GM15510 (cell line): Measurements from ENCODE around the gene ATP2A1.
A peak's percentile ranks its signal among the peaks of the same experiment; 100 is the strongest.

Experiments used
- POLR2A ChIP-seq: IDR thresholded peaks from 3 replicates; pipeline ENCODE4 v1.6.1; 2011; ENCODE audit warnings: borderline replicate concordance; ENCODE audit not compliant: insufficient read length; ENCODE audit errors: extremely low read depth

ATP2A1 gene

GRCh38 chr16:28878083-28878926 is at the start of gene ATP2A1:
Gene ATP2A1, plus strand, starts transcription at chr16:28878488. Its CDS starts 184 bp downstream, at chr16:28878672.
- TF ChIP-seq POLR2A: no peak

DNA sequence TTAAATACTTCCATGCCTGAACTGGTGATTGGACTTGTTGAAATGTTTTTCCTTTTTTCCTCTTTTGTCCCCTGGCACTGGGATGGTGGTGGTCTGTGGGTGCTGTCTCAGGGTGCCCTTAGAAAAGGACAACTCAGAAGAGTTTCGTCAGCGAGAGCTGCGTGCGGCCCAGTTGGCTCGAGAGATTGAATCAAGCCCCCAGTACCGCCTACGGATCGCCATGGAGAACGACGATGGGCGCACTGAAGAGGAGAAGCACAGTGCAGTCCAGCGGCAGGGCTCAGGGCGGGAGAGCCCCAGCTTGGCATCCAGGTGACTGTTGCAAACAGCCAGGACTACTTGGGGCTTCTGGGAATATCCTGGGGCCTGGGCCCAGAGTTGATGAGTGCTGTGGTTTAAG is 48.5 kb upstream of the ATP2A1 start:
- no peak for TF ChIP-seq POLR2A

DNA sequence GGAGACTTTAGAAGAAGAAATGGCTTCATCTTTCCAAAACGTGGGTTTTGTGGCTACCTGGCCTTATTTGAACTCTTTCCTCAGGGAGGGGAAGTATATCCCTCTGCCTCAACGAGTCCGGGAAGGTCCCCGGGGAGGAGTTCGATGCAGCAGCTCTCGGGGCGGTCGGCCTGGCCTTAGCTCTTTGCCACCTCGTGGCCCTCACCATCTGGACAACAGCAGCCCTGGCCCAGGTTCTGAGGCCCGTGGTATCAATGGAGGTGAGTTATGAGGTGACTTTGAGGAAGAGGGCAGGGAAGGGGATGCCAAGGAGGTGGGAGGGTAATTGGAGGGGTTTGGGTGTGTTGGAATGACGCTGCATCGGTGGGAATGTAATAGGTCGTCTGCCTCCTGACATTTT is 47.8 kb upstream of the ATP2A1 start:
- no peak for TF ChIP-seq POLR2A

- TF ChIP-seq POLR2A: no peak
Observed at GRCh38 chr16:28834349-28834748, 43.9 kb upstream of the ATP2A1 start.

DNA sequence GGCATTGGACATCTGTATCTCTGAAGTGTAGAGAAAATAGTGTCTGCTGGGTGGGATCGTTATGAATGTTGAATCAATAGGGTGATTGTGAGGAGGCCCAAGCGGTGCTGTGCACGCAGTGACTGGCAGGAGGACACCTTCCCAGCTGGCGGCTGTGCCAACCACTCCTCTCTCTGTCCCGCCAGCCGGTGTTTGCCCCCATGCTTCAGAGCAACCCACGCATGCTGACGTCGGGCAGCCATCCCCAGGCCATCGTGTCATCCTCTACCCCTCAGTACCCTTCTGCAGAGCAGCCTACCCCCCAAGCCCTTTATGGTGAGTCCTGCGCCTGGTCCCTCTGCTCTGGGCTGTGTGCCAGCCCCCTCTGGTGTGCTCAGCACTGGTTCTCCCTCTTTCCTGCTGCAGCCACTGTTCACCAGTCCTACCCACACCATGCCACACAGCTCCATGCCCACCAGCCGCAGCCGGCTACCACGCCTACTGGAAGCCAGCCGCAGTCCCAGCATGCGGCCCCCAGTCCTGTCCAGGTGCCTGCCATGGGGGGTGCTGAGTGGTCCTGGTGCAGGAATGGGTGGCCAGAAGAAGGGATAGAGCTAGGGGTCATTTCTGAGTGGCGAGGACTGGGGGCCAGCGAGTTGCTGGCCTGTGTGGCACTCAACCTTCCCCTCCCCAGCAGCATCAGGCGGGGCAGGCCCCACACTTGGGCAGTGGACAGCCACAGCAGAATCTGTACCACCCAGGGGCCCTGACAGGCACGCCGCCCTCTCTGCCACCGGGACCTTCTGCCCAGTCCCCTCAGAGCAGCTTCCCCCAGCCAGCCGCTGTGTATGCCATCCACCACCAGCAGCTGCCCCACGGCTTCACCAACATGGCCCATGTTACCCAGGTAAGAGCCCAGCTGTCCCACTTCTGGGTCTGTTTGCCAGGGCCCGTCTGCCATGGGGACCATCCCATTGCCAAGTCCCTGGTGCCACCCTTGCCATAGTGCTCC is 43.1 kb upstream of the ATP2A1 start:
- no peak for TF ChIP-seq POLR2A

GRCh38 chr16:28835864-28836760 is 42.2 kb upstream of the ATP2A1 start:
- TF ChIP-seq POLR2A: no peak

DNA sequence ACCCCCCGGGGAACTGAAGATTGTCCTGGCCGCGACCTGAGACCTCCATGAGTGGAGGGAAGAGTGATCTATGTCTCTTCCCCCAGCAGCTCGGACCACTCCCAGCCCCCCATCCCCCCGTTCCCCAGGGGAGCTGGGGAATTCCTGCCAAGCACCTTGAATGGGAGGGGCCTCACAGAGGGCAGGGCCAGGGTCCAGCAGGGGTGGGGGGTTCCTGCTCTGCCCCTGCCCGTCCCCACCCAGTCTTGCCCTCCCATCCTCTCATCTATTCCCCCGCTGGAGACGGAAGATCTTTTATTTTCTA is 41.6 kb upstream of the ATP2A1 start:
- TF ChIP-seq POLR2A: no peak

DNA sequence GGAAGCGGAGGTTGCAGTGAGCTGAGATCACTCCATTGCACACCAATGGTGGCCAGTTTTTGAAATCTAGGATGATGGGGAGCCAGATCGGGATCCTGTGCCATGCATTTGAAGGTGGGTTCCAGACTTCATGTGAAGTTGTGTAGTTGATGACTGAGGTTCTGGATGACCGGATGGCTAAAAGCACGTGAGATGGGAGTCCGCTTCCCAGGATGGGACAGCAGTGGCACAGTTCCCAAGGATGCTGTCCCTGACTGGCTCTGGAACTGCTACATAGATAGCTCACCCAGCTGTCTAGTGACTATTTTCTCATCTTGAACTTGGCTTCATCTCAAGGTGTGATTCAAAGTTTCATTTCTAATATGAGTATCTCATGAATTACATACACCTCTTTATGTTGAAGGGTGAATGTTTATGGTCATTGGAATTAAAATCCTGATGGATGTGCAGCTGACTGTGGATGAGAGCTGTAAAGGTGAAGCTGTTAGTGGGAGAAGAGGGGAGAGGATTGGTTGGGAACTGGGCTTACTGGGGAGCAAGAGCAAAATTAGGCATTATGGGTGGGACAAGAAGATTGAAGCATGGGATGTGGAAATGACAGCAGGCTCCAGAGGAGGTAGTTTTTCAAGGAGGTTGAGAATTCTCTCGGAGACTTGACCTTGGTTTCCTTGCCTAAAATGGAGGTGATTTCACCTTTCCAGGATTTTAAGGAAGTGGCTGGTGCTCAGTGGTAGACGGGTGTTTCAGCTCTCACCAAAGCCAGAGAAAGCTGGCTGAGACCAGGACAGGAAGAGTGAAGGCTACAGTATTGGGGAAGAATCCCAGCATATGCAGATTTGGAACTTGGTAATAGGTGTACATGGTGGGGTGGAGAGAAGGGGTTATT is 40.4 kb upstream of the ATP2A1 start:
- peak; percentile 6 for TF ChIP-seq POLR2A

DNA sequence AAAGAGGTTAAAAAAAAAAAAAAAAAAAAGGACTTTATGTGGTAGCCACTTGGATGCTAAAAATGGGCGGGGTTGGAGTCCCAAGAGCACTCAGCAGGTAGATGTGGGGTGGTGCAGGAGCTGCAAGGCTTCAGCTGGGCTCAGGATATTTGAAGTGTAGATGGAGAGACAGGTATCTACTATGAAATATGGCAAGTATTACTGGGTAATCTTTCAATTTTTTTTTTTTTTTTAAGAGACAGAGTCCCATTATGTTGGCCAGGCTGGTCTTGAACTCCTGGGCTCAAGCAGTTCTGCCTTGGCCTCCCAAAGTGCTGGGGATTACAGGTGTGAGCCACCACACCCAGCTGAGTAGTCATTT is 39.8 kb upstream of the ATP2A1 start:
- TF ChIP-seq POLR2A: peak; percentile 22

DNA sequence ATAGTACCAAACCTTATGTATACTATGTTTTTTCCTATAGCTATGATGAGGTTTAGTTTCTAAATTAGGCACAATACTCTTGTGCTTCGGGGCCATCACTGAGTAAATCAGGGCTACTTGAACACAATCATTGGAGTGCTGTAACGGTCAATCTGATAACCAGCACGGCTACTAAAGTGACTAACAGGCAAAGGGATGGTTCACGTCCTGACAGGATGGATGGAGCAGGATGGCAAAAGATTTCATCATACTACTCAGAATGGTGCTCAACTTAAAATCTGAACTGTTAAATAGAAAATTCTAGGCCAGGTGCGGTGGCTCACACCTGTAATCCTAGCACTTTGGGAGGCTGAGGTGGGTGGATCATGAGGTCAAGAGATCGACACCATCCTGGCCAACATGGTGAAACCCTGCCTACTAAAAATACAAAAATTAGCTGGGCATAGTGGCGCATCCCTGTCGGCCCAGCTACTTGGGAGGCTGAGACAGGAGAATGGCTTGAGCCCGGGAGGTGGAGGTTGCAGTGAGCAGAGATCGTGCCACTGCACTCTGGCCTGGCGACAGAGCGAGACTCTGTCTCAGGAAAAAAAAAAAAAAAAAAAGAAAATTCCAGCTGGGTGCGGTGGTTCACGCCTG is 39.2 kb upstream of the ATP2A1 start:
- no peak for TF ChIP-seq POLR2A

- TF ChIP-seq POLR2A: no peak
Observed at GRCh38 chr16:28839899-28840298, 38.4 kb upstream of the ATP2A1 start.

DNA sequence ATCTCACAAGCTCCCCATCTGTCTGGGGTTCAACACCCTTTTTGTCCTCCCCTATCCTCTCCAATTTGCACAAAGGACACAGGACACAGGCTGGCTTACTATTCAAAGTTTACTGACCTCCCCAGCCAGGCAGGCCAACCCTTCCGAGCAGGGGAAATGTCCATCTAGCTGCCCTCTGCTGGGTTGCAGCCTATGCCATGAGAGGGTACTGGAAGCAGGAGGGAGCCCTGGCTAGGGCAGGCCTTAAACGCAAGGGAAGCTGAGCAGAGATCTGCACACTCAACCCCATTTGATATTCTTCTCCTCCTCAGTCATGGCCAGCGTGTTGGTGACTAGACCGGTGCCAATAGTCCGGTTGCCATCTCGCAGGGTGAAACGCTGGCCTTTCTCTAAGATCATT is 35.6 kb upstream of the ATP2A1 start:
- TF ChIP-seq POLR2A: no peak

DNA sequence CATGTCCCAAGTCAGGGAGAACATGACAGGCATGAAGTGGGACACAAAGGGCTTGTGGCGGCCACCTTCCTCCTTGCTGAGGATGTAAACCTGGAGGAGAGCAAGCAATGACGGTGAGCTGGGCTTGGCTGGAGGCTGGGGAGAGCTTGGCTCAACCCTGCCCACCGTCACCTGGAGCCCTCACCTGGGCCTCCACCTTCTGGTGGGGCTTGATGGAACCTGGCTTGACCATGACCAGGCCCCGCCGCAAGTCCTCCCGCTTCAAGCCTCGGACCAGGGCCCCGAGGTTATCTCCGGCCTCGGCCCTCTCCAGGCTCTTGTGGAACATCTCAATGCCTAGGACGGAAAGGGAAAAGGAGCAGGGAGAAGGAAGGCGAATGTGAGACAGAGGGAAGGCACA is 34.5 kb upstream of the ATP2A1 start:
- TF ChIP-seq POLR2A: no peak
